Mesenteric fat pad (tissue), 1 donor: ENCODE measurements around the gene RMND5B. TPM values are rescaled to one million over a fixed set of nuclear protein-coding genes. Genes with fewer than 3 reads are reported as not detected.
A peak's percentile ranks its signal among the peaks of the same experiment; 100 is the strongest.
"Not testable (repeated sequence)": the region's sequence is repeated elsewhere in the genome, so short reads cannot be mapped to it uniquely, and the experiment has no call there.

Experiments used
- DNase-seq: peaks from one replicate; pipeline ENCODE4 v3.0.0-alpha.2; 2020; ENCODE audit warnings: low spot score
- total RNA-seq: library from RNA; stranded (reverse); fragmentation: NEBNext Ultra II Directional; extraction: Animal tissue kit (Norgen Biotek cat#: 25700); gene quantifications from one replicate; pipeline ENCODE4 v1.2.1, GENCODE V29; 2021
- donor health status: DM: yes; HTN: yes; CAD: no.

Gene RMND5B
- total RNA-seq, 1 donor from 2014 or later: 32.9 TPM

DNA sequence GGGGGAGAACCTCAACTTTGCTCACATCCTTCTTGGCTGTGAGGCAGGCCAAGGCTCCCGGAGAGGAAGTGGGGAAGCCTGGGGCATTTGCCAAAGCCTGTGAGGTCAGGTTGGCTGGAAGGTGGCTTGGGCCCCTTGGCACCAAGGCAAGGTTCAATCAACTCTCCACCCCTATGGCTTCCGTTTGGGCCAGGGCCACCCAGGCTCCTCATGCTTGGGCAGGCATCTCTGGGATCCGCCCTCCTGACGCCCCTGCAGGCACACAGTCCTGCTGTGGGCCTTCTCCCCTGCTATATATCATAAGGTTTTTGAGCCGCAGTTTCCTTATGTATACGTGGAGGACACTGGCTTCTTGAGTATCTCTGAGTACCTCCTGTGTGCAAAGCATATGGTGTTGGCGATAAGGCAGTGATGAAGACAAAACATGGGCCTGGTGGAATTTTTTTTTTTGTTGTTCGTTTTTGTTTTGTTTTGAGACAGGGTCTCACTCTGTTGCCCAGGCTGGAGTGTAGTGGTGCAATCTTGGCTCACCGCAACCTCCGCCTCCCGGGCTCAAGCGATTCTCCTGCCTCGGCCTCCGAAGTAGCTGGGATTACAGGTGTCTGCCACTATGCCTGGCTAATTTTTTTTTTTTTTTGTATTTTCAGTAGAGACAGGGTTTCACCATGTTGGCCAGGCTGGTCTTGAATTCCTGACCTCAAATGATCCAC, 3.4 kb upstream of the RMND5B start:
- not testable (repeated sequence) for DNase-seq

- DNase-seq: no peak
These were observed 1.5 kb upstream of the RMND5B start for GRCh38 chr5:178129296-178129695.

GRCh38 chr5:178130234-178130575, 609 bp upstream of the RMND5B start:
- not testable (repeated sequence) for DNase-seq

DNA sequence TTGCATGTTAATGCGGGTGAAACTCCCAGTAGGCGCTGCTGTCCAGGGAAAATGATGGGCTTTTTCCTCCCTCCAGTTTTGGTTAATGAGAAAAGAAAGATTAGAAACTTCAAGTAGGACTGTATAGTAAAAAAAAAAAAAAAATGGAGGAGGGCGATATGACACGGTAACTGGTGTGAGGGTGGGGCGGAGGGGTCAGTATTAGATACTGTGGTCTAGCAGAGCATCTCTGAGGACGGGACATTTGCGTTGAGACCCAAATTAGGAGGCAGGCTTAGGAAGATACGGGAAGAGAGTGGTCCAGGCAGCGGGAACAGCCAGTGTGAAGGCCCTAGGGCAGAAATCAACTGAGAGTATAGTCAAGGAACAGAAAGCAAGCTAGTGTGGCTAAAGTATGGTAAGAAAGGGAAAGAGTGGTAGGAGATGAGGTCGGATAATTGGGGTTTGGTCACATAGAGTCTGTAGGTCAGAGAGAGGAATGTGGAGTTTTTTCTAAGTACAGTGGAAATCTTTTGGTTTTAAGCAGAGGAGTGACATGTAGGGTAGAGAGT, 707 bp downstream of the RMND5B start:
- no peak for DNase-seq

- DNase-seq: no peak
These were observed 6.2 kb downstream of the RMND5B start for GRCh38 chr5:178136990-178137389.

- no peak for DNase-seq
These were observed 7.2 kb downstream of the RMND5B start for GRCh38 chr5:178137991-178138390.

DNA sequence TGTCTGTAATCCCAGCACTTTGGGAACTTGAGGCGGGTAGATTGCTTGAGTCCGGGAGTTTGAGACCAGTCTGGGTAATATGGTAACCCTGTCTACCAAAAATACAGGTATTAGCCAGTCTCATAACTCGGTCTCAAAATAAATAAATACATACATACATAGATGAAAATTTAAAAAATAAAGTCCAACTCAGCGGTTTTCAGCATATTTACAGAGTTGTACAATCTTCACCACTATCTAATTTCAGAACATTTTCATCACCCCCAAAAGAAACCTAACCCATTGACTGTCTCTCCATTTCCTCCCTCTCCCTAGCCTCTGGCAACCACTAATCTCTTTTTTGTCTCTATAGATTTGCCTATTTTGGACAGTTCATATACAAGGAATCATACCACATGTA, 10.7 kb downstream of the RMND5B start:
- DNase-seq: no peak

DNA sequence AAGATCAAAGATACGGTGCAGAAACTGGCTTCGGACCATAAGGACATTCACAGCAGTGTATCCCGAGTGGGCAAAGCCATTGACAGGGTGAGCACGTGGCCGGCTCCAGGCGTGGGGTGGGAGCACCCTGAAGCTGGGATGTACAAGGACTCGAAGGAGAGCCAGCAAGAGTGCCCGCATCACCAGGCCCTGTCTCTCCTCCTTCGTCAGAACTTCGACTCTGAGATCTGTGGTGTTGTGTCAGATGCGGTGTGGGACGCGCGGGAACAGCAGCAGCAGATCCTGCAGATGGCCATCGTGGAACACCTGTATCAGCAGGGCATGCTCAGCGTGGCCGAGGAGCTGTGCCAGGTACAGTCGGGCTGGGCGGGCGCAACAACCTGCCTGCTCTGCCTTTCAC, 11.8 kb downstream of the RMND5B start:
- DNase-seq: no peak

- no peak for DNase-seq
These were observed 12.4 kb downstream of the RMND5B start for GRCh38 chr5:178143246-178143645.

- DNase-seq: no peak
These were observed 13.1 kb downstream of the RMND5B start for GRCh38 chr5:178143901-178144300.

DNA sequence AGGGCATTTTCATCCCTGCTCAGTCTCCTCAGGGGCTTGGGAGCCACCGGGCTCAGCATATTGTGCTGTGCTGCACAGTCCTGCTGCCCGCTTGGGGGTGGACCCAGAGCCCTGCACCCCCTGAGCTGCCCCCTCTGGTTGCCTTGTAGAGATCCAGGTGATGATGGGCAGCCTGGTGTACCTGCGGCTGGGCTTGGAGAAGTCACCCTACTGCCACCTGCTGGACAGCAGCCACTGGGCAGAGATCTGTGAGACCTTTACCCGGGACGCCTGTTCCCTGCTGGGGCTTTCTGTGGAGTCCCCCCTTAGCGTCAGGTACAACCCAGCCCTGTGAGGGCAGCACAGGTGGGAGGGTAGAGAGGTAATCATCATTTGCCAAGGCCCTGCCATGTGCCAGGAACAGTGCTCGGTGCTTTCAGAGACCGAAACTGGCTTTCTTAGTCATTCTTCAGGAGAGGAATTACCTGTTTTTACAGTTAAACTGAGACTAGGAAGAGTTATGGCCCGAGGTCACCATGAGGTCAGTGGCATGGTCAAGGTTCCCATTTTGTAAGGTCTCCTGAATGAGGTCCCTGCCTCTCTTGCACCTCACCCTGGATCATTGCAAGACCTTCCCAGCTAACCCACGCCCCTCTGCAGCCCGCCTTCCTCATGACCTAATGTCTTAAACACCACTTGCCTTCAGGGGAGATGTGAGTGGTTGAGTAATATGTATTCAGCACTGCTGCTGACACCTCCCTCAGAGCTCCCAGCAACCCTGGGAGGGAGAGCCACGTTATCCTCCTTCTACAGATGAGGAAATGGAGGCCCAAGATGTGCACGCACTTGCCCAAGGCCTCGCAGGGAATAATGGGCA, 15.4 kb downstream of the RMND5B start:
- no peak for DNase-seq

GRCh38 chr5:178147406-178147805, 16.6 kb downstream of the RMND5B start:
- DNase-seq: no peak

GRCh38 chr5:178149199-178149932, 18.6 kb downstream of the RMND5B start:
- DNase-seq: no peak

GRCh38 chr5:178150977-178151734, 20.3 kb downstream of the RMND5B start:
- no peak for DNase-seq

DNA sequence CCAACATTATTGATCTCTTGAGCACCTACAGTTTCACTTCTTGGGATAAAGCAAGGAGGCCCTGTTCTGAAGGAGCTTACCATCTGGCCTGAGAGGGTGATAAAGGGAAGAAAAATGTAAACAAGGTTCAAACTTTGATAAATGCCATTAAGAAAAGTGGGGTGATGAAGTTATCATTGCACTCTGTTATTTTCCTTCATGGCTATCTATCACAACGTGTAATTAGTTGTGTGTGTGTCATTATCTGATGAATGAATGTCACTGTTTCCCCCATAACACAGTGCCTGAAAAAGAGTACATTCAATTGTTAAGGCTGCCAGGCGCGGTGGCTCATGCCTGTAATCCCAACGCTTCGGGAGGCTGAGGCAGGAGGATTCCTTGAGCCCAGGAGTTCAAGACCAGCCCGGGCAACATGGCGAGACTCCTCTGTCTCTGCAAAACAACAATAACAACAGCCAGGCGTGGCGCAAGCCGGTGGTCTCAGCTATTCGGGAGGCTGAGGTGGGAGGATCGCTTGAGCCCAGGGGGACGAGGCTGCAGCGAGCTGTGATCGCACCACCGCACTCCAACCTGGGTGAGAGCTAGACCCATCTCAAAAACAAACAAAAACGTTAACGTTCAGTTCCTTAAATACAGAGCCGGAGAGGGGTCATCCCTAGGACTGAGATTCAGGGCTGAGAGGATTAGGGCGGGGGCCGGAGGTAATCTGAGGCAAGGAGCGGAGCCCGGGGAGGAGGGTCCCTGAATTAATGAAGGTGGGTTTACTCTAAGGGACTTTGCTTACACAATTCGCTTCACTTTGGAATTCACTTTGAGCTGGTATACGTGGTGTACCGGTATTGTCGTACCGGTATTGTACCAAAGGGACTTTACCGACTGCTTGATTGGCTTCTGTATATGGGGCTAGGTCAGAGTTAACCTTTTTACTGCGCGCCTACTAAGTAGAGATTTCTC, 22.0 kb downstream of the RMND5B start:
- no peak for DNase-seq

DNA sequence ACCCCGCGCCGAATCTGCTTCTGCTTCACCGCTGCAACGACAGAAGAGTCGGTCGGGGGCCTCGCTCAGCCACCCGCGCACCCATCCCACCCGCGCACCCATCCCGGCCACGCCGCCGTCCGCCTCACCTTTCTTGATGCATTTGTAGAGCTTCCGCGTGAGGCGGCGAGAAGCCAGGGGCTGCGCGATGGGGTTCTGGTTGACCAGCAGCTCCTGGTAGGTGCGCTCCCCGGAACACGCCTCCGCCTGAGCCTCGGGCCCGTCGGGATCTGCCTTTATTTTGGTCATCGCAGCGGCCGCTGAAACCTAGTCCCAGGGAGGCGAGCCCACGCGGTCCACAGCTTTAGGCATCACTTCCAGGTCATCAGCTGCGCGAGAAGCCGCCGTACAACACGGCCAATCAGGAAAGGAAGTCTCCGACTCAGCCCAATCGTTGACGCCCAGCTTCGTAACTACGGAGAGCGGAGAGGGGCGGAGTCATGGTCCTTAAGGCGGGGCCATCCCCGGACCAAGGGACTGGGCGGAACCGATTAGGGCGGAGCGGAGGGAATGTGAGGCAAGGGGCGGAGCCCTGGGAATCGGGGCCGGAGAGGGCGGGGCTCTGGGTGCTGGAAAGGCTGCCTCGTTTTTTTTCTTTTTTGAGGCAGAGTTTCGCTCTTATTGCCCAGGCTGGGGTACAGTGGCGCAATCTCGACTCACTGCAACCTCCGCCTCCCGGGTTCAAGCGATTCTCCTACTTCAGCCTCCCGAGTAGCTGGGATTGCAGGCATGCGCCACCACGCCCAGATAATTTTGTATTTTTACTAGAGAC, 22.9 kb downstream of the RMND5B start, which contains the start of gene NHP2:
TSS of gene NHP2 (minus strand) at position 356 of the 811 bp plus-strand sequence. CDS start at position 288, 68 bp downstream.
- peak; percentile 98 for DNase-seq

- DNase-seq: no peak
These were observed 24.3 kb downstream of the RMND5B start for GRCh38 chr5:178155065-178155464.

GRCh38 chr5:178160176-178160575, 29.4 kb downstream of the RMND5B start:
- DNase-seq: no peak

- DNase-seq: no peak
These were observed 31.7 kb downstream of the RMND5B start for GRCh38 chr5:178162481-178162880.
